HG02798 (cell line): Measurements from ENCODE around the gene ABCA5.
A peak's percentile ranks its signal among the peaks of the same experiment; 100 is the strongest.

ENCODE experiments used
- ATAC-seq: cut with Tn5 transposase; IDR thresholded peaks from one replicate; pipeline ENCODE4 v1.9.1; 2021; ENCODE audit warnings: mild to moderate bottlenecking; ENCODE audit not compliant: unreplicated experiment, poor library complexity

ABCA5 gene

GRCh38 chr17:69327060-69327831 lies at the start of gene ABCA5:
TSS of gene ABCA5 (minus strand) at chr17:69327133. CDS start at chr17:69314415, 12,718 bp downstream.
- peak; percentile 94 for ATAC-seq

GRCh38 chr17:69375229-69375628 lies 48.3 kb upstream of the ABCA5 start:
- ATAC-seq = no peak

- no peak for ATAC-seq
Observed at GRCh38 chr17:69373069-69373468, 46.1 kb upstream of the ABCA5 start.

GRCh38 chr17:69367298-69367697 lies 40.4 kb upstream of the ABCA5 start:
- peak; percentile 74 for ATAC-seq

- ATAC-seq = no peak
Observed at GRCh38 chr17:69363488-69364210, 36.7 kb upstream of the ABCA5 start.

- ATAC-seq = no peak
Observed at GRCh38 chr17:69361156-69361555, 34.2 kb upstream of the ABCA5 start.

- no peak for ATAC-seq
Observed at GRCh38 chr17:69358688-69359596, 32.0 kb upstream of the ABCA5 start.

- no peak for ATAC-seq
Observed at GRCh38 chr17:69357701-69358100, 30.8 kb upstream of the ABCA5 start.

- ATAC-seq = no peak
Observed at GRCh38 chr17:69356625-69357024, 29.7 kb upstream of the ABCA5 start.

GRCh38 chr17:69350911-69351310 lies 24.0 kb upstream of the ABCA5 start:
- ATAC-seq = no peak

- no peak for ATAC-seq
Observed at GRCh38 chr17:69348429-69348828, 21.5 kb upstream of the ABCA5 start.

- no peak for ATAC-seq
Observed at GRCh38 chr17:69346766-69347165, 19.8 kb upstream of the ABCA5 start.

GRCh38 chr17:69344939-69345338 lies 18.0 kb upstream of the ABCA5 start:
- ATAC-seq = no peak

GRCh38 chr17:69342896-69343644 lies 16.1 kb upstream of the ABCA5 start:
- no peak for ATAC-seq

- no peak for ATAC-seq
Observed at GRCh38 chr17:69339937-69340336, 13.0 kb upstream of the ABCA5 start.

GRCh38 chr17:69336996-69337395 lies 10.1 kb upstream of the ABCA5 start:
- ATAC-seq = no peak

GRCh38 chr17:69336580-69336979 lies 9.6 kb upstream of the ABCA5 start:
- no peak for ATAC-seq

- no peak for ATAC-seq
Observed at GRCh38 chr17:69335058-69335457, 8.1 kb upstream of the ABCA5 start.

- ATAC-seq = no peak
Observed at GRCh38 chr17:69333561-69333960, 6.6 kb upstream of the ABCA5 start.

GRCh38 chr17:69331756-69332155 lies 4.8 kb upstream of the ABCA5 start:
- no peak for ATAC-seq
